B cell (primary cell): ENCODE measurements around the gene DHRS1. TPM values are rescaled to one million over a fixed set of nuclear protein-coding genes. Genes with fewer than 3 reads are reported as not detected.

Experiments
- ATAC-seq: fragments of 200-7000 bp; cut with Tn5 transposase; one replicate; pipeline ENCODE4 v1.10.0; 2021; ENCODE audit warnings: low read depth, mild to moderate bottlenecking, moderate number of reproducible peaks, moderate library complexity
- CTCF ChIA-PET: fragments of 350-600 bp; sonication (Branson Sonifier 250); formaldehyde crosslinking; loops from one replicate; lab custom pipeline; 2021; ENCODE audit warnings: antibody characterized with exemption, inconsistent platforms; lab: Charles Lee
- POLR2A ChIA-PET: fragments of 350-600 bp; sonication (Branson Sonifier 250); formaldehyde crosslinking; loops from one replicate; lab custom pipeline; 2021; ENCODE audit warnings: antibody characterized with exemption; lab: Charles Lee
- DNase-seq: peaks from one replicate; pipeline ENCODE4 v3.0.0; 2013
- H2AFZ ChIP-seq: 2 replicates; pipeline ENCODE4 v1.6.1; 2012; ENCODE audit warnings: mild to moderate bottlenecking, low read depth, low read length; ENCODE audit not compliant: insufficient read depth, poor library complexity, severe bottlenecking
- H3K27ac ChIP-seq, 2 donors: 1 replicate in 1 of 2; 2 replicates in 1 of 2; pipeline ENCODE4 v1.5.1; 2012 to 2013; ENCODE audit warnings: low read length in 2 of 2, mild to moderate bottlenecking in 2 of 2, moderate library complexity in 1 of 2
- H3K27me3 ChIP-seq, 4 experiments: fragments of 200-600 bp in 1 of 4; sonication (generic) in 1 of 4; replicated peaks in 1 of 4; 1 replicate in 2 of 4; 2 replicates in 2 of 4; pipeline versions ENCODE4 v1.6.1 to v1.7.0; 2013 to 2016; ENCODE audit warnings: low read length in 3 of 4, mild to moderate bottlenecking in 2 of 4, mixed read lengths in 1 of 4, moderate library complexity in 1 of 4; ENCODE audit not compliant: insufficient read depth in 4 of 4, control insufficient read depth in 3 of 4; ENCODE audit errors: control extremely low read depth in 1 of 4
- H3K36me3 ChIP-seq, 2 experiments: replicated peaks in 1 of 2; 1 replicate in 1 of 2; 2 replicates in 1 of 2; pipeline versions ENCODE4 v1.6.1 to v1.7.1; 2013; ENCODE audit warnings: low read length in 1 of 2; ENCODE audit not compliant: insufficient read depth in 2 of 2, control insufficient read depth in 1 of 2; ENCODE audit errors: control extremely low read depth in 1 of 2, extremely low read depth in 1 of 2
- H3K4me1 ChIP-seq, 2 donors: fragments of 200-600 bp in 1 of 2; sonication (generic) in 1 of 2; 1 replicate in 1 of 2; 2 replicates in 1 of 2; pipeline versions ENCODE4 v1.5.1 to v1.6.1; 2013 to 2017; ENCODE audit warnings: low read length in 2 of 2; ENCODE audit not compliant: control insufficient read depth in 2 of 2, insufficient read depth in 2 of 2
- H3K4me2 ChIP-seq: replicated peaks from 2 replicates; pipeline ENCODE3; 2012; ENCODE audit warnings: mild to moderate bottlenecking, low read depth, low read length; ENCODE audit not compliant: poor library complexity, severe bottlenecking
- H3K4me3 ChIP-seq, 5 experiments: fragments of 200-600 bp in 1 of 5; sonication (generic) in 1 of 5; 1 replicate in 3 of 5; 2 replicates in 2 of 5; pipeline versions ENCODE4 v1.5.1 to v1.7.0; 2011 to 2016; ENCODE audit warnings: low read length in 4 of 5, mild to moderate bottlenecking in 4 of 5, low read depth in 2 of 5, control low read depth in 1 of 5, moderate library complexity in 1 of 5; ENCODE audit not compliant: insufficient read depth in 1 of 5; ENCODE audit errors: control extremely low read depth in 1 of 5, extremely low read depth in 1 of 5
- H3K79me2 ChIP-seq: fragments of 200-600 bp; sonication (generic); one replicate; pipeline ENCODE4 v1.6.0; 2016; ENCODE audit warnings: low read length; ENCODE audit not compliant: control insufficient read depth, insufficient read depth
- H3K9ac ChIP-seq: fragments of 200-600 bp; sonication (generic); 2 replicates; pipeline ENCODE4 v1.6.1; 2017; ENCODE audit warnings: mild to moderate bottlenecking, low read length, moderate library complexity
- H3K9me3 ChIP-seq, 3 donors: one replicate each; pipeline versions ENCODE4 v1.6.1 to v1.7.1; 2013; ENCODE audit warnings: low read length in 2 of 3; ENCODE audit not compliant: control insufficient read depth in 2 of 3, insufficient read depth in 1 of 3; ENCODE audit errors: control extremely low read depth in 1 of 3
- H4K20me1 ChIP-seq: 2 replicates; pipeline ENCODE4 v1.6.0; 2012; ENCODE audit warnings: mild to moderate bottlenecking, low read length; ENCODE audit not compliant: insufficient read depth, control insufficient read depth, poor library complexity, severe bottlenecking
- H3K27ac Mint-ChIP-seq: one replicate; pipeline ENCODE4 v1.8.0; 2021; ENCODE audit warnings: mixed read lengths
- H3K27me3 Mint-ChIP-seq: one replicate; pipeline ENCODE4 v1.8.0; 2021; ENCODE audit warnings: mixed read lengths
- H3K4me1 Mint-ChIP-seq: one replicate; pipeline ENCODE4 v1.8.0; 2021; ENCODE audit warnings: mixed read lengths
- H3K4me3 Mint-ChIP-seq: one replicate; pipeline ENCODE4 v1.8.0; 2021; ENCODE audit warnings: mixed read lengths
- H3K9me3 Mint-ChIP-seq: one replicate; pipeline ENCODE4 v1.8.0; 2022; ENCODE audit warnings: mixed read lengths; ENCODE audit not compliant: insufficient read depth
- EZH2 ChIP-seq: IDR thresholded peaks from 2 replicates; pipeline ENCODE4 v1.6.1; 2012; ENCODE audit warnings: borderline replicate concordance, low read depth, mild to moderate bottlenecking, moderate library complexity, low read length; ENCODE audit not compliant: insufficient read depth, poor library complexity, severe bottlenecking
- WGBS: methylation state at CpG from one replicate; pipeline ENCODE4 v1.1.5; 2013; ENCODE audit warnings: missing lambda C conversion rate; ENCODE audit not compliant: insufficient coverage; 5-methylcytosine and 5-hydroxymethylcytosine counted together
- intact Hi-C: fragments of 100-400 bp; cut with micrococcal nuclease; formaldehyde crosslinking; loops from one replicate; pipeline ENCODE4 v1.10.0; 2022
- polyA plus RNA-seq: library from polyadenylated mRNA; depleted of rRNA; stranded (reverse); fragments of >200 nt; gene quantifications from 2 replicates; pipeline ENCODE4 v1.2.3, GENCODE V29; 2012
- total RNA-seq, 2 donors: library from RNA; stranded (reverse); fragments of 120-200 nt in 1 of 2; gene quantifications; 1 replicate in 1 of 2; 2 replicates in 1 of 2; pipeline versions ENCODE4 v1.2.3 to v1.2.4, GENCODE V29; 2013 to 2022
- TF ChIP-seq, protein P1 (sequence below): fragments of 200-600 bp; IDR thresholded peaks from one replicate; pipeline ENCODE4 v1.8.0; 2022; ENCODE audit warnings: antibody characterized with exemption, mild to moderate bottlenecking

DHRS1 gene
- total and polyA plus RNA-seq, 2 donors (not counting 1 experiment from before 2014, with no cell fraction given), result 42.7 to 76.9 TPM

DNA sequence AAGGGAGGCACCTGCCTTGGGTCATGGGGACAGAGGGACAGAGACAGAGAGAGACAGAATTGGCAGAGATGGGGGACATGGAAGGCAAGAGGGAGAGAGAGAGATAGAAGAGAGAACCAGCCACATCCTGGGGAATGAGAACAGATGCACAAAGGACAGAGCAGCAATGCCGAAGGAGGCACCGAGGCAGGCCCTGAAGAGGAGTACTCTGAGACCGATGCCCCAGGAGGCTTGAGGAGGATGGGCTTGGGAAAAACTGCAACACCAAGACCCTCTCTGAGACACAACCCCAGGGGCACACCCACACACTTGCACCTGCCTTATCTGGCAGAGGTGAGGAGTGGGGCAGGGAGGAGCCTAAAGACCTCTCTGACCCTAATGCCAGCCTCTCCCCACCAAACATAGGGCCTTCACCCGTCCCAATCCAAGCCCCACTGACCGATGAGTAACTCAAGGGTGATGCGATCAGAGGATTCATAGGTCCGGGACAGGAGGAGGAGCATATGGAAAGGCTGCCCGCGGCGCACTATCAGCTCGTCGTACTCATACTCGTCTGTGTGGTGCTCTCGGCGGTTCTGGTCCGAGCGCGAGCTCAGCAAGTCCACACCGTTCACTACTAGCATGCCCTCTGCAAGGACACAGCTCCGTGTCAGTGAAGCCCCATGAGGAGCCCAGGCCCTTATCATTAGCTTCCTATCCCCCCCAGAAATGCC lies 38.2 kb downstream of the DHRS1 start:
- Histone ChIP-seq H4K20me1 (no peaks in the 10 kb centered on the region), H3K27me3 (no peaks in the 10 kb centered on the region), H3K79me2 (no peaks in the 10 kb centered on the region), H3K4me2 (no peak overlapping the region), H3K9ac (no peak overlapping the region), H3K4me3 (no peak overlapping the region), H3K27ac (no peak overlapping the region), H2AFZ (no peak overlapping the region), H3K4me1 (no peaks in the 10 kb centered on the region), H3K36me3 (peaks cover 0 to 10% of the 10 kb centered on the region in 2 experiments), H3K9me3 (no peaks in the 10 kb centered on the region)
- Mint-ChIP-seq H3K27ac (no peak overlapping the region), H3K4me1 (no peaks in the 10 kb centered on the region), H3K4me3 (no peak overlapping the region), H3K27me3 (no peaks in the 10 kb centered on the region), H3K9me3 (no peaks in the 10 kb centered on the region)
- intact Hi-C loops, result no loop called here
- no peak for DNase-seq
- CTCF ChIA-PET, result interaction anchor here (0.7 to 0.9 kb wide), 3 partner anchors 10 to 31 kb away, joined by 3 read pairs; partner anchors contain the start of gene RABGGTA
- TF ChIP-seq, protein P1, sequence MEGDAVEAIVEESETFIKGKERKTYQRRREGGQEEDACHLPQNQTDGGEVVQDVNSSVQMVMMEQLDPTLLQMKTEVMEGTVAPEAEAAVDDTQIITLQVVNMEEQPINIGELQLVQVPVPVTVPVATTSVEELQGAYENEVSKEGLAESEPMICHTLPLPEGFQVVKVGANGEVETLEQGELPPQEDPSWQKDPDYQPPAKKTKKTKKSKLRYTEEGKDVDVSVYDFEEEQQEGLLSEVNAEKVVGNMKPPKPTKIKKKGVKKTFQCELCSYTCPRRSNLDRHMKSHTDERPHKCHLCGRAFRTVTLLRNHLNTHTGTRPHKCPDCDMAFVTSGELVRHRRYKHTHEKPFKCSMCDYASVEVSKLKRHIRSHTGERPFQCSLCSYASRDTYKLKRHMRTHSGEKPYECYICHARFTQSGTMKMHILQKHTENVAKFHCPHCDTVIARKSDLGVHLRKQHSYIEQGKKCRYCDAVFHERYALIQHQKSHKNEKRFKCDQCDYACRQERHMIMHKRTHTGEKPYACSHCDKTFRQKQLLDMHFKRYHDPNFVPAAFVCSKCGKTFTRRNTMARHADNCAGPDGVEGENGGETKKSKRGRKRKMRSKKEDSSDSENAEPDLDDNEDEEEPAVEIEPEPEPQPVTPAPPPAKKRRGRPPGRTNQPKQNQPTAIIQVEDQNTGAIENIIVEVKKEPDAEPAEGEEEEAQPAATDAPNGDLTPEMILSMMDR, result no peak
- no peak for TF ChIP-seq EZH2
- POLR2A ChIA-PET, result no interaction called here
- ATAC-seq, result no peak
- over 99% methylated on average over 16 of the region's 20 CpGs for WGBS

DNA sequence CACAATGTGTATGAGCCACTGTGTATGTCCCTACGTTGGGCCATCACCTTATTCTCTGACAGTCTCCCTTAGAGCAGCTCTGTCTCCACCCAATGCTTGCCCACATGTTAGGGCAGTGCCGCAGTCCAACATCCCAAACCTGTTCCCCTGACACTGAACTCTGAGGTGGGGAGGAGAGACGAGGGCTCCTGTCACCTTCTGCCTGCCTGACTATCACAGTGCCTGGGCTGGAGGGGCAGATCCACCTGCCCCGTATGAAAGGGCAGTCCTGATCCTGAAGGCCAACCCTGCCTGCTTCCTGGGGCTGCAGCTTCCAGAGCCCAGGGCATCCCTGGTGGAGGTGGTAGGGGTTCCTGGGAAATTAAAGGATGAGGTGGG lies 38.8 kb downstream of the DHRS1 start:
- no peak overlapping the region for H2AFZ ChIP-seq
- intact Hi-C loops, result no loop called here
- no peak overlapping the region for H3K4me3 ChIP-seq
- no peaks in the 10 kb centered on the region for H3K27me3 ChIP-seq
- Mint-ChIP-seq H3K27ac (no peak overlapping the region), H3K27me3 (no peaks in the 10 kb centered on the region), H3K4me1 (no peaks in the 10 kb centered on the region), H3K4me3 (no peak overlapping the region), H3K9me3 (no peaks in the 10 kb centered on the region)
- H3K79me2 ChIP-seq, result no peaks in the 10 kb centered on the region
- no peak for ATAC-seq
- no peaks in the 10 kb centered on the region for H4K20me1 ChIP-seq
- 95% methylated on average over 2 of the region's 4 CpGs for WGBS
- no peaks in the 10 kb centered on the region for H3K4me1 ChIP-seq
- no peak for TF ChIP-seq EZH2
- TF ChIP-seq, protein P1, result no peak
- no peaks in the 10 kb centered on the region for H3K9me3 ChIP-seq
- ChIA-PET POLR2A (no interaction called here), CTCF (no interaction called here)
- H3K27ac ChIP-seq, result no peak overlapping the region
- no peak overlapping the region for H3K4me2 ChIP-seq
- peaks cover 0 to 9% of the 10 kb centered on the region in 2 experiments for H3K36me3 ChIP-seq
- no peak for DNase-seq
- H3K9ac ChIP-seq, result no peak overlapping the region
